Esophagus (tissue), 2 donors: ENCODE results near the gene UBA5. TPM values are rescaled to one million over a fixed set of nuclear protein-coding genes. Genes with fewer than 3 reads are reported as not detected.
"Not testable (repeated sequence)": the region's sequence is repeated elsewhere in the genome, so short reads cannot be mapped to it uniquely, and the experiment has no call there.

Source experiments
- H3K27ac ChIP-seq, 2 donors: one replicate each; pipeline ENCODE4 v1.5.1; 2013; ENCODE audit warnings: low read depth in 2 of 2, mild to moderate bottlenecking in 2 of 2, inconsistent platforms in 1 of 2, low read length in 1 of 2, moderate library complexity in 1 of 2
- H3K27me3 ChIP-seq, 2 donors: one replicate each; pipeline ENCODE4 v1.6.1; 2013; ENCODE audit warnings: low read length in 2 of 2, control low read depth in 1 of 2, mild to moderate bottlenecking in 1 of 2; ENCODE audit not compliant: insufficient read depth in 2 of 2, control insufficient read depth in 1 of 2
- H3K36me3 ChIP-seq, 2 donors: one replicate each; pipeline ENCODE4 v1.6.1; 2013; ENCODE audit warnings: low read length in 1 of 2; ENCODE audit not compliant: control insufficient read depth in 2 of 2, insufficient read depth in 2 of 2
- H3K4me1 ChIP-seq, 2 donors: one replicate each; pipeline ENCODE4 v1.6.1; 2013; ENCODE audit warnings: low read length in 1 of 2; ENCODE audit not compliant: control insufficient read depth in 2 of 2, insufficient read depth in 2 of 2
- H3K4me3 ChIP-seq, 2 donors: one replicate each; pipeline ENCODE4 v1.5.1; 2013; ENCODE audit warnings: low read length in 2 of 2, mild to moderate bottlenecking in 2 of 2, low read depth in 1 of 2, moderate library complexity in 1 of 2
- H3K9me3 ChIP-seq, 2 donors: one replicate each; pipeline ENCODE4 v1.6.1; 2013; ENCODE audit warnings: mild to moderate bottlenecking in 2 of 2, low read depth in 1 of 2, low read length in 1 of 2, moderate library complexity in 1 of 2; ENCODE audit not compliant: control insufficient read depth in 2 of 2, insufficient read depth in 1 of 2
- WGBS, 2 donors: extraction: QIAGEN DNeasy Blood & Tissue Kit; methylation state at CpG; one replicate each; pipeline ENCODE4 v1.1.7; 2013; 5-methylcytosine and 5-hydroxymethylcytosine counted together
- polyA plus RNA-seq, 2 donors: library from polyadenylated mRNA; stranded (reverse); fragments of 200-250 nt; gene quantifications; one replicate each; pipeline ENCODE4 v1.2.3, GENCODE V29; 2013
- donor health status: healthy with polysubstance abuse.
- donor health status: Bipolar disorder and iron deficiency.

UBA5 gene
- 10 to 100 TPM; 16.3 to 19.2 TPM for polyA plus RNA-seq

DNA sequence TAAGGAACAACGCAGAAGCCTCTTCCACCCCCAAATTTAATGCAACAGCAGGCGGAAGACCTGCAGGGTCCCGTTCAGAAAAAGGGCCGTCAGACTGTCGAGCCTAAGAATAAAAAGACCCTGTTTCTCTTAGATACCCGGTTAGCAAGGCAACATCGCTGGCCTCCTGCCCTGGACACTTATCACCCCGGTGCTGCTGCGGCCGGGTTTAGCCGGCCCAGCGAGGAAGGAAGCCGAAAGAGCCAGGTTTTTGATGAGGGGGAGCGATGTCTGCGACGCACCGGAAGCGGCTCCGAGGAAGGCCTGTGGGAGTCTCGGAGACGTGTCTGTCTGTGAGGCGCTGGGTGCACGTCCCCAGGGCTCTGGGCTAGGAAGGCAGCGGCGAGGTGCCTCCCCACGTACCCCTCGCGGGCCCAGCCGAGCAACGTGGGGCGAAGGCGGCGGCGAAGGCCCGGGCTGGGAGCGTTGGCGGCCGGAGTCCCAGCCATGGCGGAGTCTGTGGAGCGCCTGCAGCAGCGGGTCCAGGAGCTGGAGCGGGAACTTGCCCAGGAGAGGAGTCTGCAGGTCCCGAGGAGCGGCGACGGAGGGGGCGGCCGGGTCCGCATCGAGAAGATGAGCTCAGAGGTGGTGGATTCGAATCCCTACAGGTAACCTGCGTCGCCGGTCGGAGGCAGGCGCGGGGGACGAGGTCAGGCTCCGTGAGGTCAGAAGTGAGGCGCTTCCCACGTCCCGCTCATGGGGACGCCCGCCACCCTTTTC, at the start of gene UBA5:
TSS of gene UBA5 (plus strand) at position 278 of the 759 bp plus-strand sequence. CDS start at position 487, 209 bp downstream.
- Histone ChIP-seq H3K27ac (peak within 1 kb of the TSS; percentile 90 to 92), H3K4me1 (no peaks in the 10 kb centered on the region), H3K9me3 (no peaks in the 10 kb centered on the region), H3K4me3 (peak within 1 kb of the TSS; percentile 92 to 99), H3K27me3 (no peaks in the 10 kb centered on the region), H3K36me3 (no peaks in the 10 kb centered on the region)
- 0% methylated on average over 60 to 64 of the region's 64 CpGs for WGBS, 2 donors

DNA sequence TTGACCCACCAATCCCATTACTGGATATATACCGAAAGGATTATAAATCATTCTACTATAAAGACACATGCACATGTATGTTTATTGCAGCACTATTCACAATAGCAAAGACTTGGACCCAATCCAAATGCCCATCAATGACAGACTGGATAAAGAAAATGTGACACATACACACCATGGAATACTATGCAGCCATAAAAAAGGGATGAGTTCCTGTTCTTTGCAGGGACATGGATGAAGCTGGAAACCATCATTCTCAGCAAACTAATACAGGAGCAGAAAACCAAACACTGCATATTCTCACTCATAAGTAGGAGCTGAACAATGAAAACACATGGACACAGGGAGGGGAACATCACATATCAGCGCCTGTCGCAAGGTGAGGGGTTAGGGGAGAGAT, 44.8 kb upstream of the UBA5 start:
- H3K4me1 ChIP-seq, H3K4me3 ChIP-seq, H3K27me3 ChIP-seq, H3K27ac ChIP-seq, H3K9me3 ChIP-seq, H3K36me3 ChIP-seq: not testable (repeated sequence)
- 98 to 100% methylated on average over 3 of the region's 3 CpGs for WGBS, 2 donors

DNA sequence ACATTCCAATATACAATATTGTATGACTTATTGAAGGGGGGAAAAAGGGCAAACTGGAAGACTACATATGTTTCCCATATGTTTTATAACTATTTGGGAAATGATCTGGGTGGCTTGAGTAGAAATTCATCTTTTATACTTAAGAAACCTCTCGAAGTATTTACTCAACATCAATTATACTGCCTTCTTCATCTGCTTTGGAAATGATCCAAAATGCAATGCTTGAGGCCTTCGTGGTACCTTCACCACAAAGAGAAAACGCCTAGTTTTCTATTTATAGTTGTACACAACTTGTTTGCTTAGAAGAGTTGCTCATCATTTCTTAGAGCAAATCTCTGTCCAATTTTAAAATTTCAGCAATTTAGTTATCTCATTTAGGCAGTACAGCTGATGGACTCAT, 44.2 kb upstream of the UBA5 start:
- 39 to 49% methylated on average over 3 of the region's 3 CpGs for WGBS, 2 donors
- no peaks in the 10 kb centered on the region for H3K9me3 ChIP-seq
- no peak overlapping the region for H3K27ac ChIP-seq
- no peak overlapping the region for H3K4me3 ChIP-seq
- H3K4me1 ChIP-seq, result no peaks in the 10 kb centered on the region
- no peaks in the 10 kb centered on the region for H3K27me3 ChIP-seq
- H3K36me3 ChIP-seq, result no peaks in the 10 kb centered on the region

DNA sequence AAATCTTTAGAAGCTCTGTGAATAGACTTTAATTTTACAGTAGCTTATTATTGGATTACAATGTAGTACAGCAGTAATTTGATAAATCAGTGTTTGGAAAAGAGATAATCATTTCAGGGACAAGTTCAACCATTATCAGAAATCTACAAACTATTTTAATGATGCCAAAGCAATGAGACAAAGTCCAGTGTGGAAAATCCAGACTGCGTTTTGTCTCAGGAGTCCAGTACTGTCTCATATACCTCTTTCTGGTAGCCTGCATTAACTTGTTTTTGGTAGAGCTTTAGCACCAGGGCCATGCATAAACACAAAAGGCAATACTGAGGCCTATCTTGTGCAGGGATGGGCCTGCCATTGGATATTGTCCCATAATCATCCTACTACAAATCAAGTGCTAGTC, 43.3 kb upstream of the UBA5 start:
- WGBS, 2 donors, result 81 to 98% methylated on average over 1 of the region's 1 CpG
- Histone ChIP-seq H3K27me3 (no peaks in the 10 kb centered on the region), H3K27ac (no peak overlapping the region), H3K9me3 (no peaks in the 10 kb centered on the region), H3K4me1 (no peaks in the 10 kb centered on the region), H3K4me3 (no peak overlapping the region), H3K36me3 (no peaks in the 10 kb centered on the region)

GRCh38 chr3:132622148-132622547, 38.0 kb upstream of the UBA5 start:
- H3K27ac ChIP-seq, result no peak overlapping the region
- peaks cover 0 to 2% of the 10 kb centered on the region in 2 donors for H3K9me3 ChIP-seq
- H3K36me3 ChIP-seq, result peaks cover 0 to 3% of the 10 kb centered on the region in 2 donors
- WGBS, 2 donors, result 66 to 73% methylated on average over 1 of the region's 1 CpG
- H3K4me3 ChIP-seq, result no peak overlapping the region
- H3K27me3 ChIP-seq, result no peaks in the 10 kb centered on the region
- no peaks in the 10 kb centered on the region for H3K4me1 ChIP-seq

GRCh38 chr3:132622761-132623160, 37.4 kb upstream of the UBA5 start:
- H3K27ac ChIP-seq, result no peak overlapping the region
- H3K27me3 ChIP-seq, result no peaks in the 10 kb centered on the region
- H3K36me3 ChIP-seq, result peaks cover 0 to 3% of the 10 kb centered on the region in 2 donors
- 96 to 98% methylated on average over 1 of the region's 1 CpG for WGBS, 2 donors
- peaks cover 0 to 2% of the 10 kb centered on the region in 2 donors for H3K9me3 ChIP-seq
- H3K4me1 ChIP-seq, result no peaks in the 10 kb centered on the region
- H3K4me3 ChIP-seq, result no peak overlapping the region

GRCh38 chr3:132623646-132624045, 36.5 kb upstream of the UBA5 start:
- Histone ChIP-seq H3K36me3 (peaks cover 0 to 3% of the 10 kb centered on the region in 2 donors), H3K4me3 (no peak overlapping the region), H3K27me3 (no peaks in the 10 kb centered on the region), H3K27ac (no peak overlapping the region), H3K9me3 (peaks cover 0 to 2% of the 10 kb centered on the region in 2 donors), H3K4me1 (no peaks in the 10 kb centered on the region)
- 50 to 92% methylated on average over 1 of the region's 1 CpG for WGBS, 2 donors

GRCh38 chr3:132624790-132625189, 35.3 kb upstream of the UBA5 start:
- Histone ChIP-seq H3K4me3 (no peak overlapping the region), H3K4me1 (no peaks in the 10 kb centered on the region), H3K27me3 (no peaks in the 10 kb centered on the region), H3K27ac (no peak overlapping the region), H3K9me3 (peaks cover 0 to 2% of the 10 kb centered on the region in 2 donors), H3K36me3 (peaks cover 0 to 3% of the 10 kb centered on the region in 2 donors)
- WGBS, 2 donors, result 89 to 95% methylated on average over 7 of the region's 7 CpGs

DNA sequence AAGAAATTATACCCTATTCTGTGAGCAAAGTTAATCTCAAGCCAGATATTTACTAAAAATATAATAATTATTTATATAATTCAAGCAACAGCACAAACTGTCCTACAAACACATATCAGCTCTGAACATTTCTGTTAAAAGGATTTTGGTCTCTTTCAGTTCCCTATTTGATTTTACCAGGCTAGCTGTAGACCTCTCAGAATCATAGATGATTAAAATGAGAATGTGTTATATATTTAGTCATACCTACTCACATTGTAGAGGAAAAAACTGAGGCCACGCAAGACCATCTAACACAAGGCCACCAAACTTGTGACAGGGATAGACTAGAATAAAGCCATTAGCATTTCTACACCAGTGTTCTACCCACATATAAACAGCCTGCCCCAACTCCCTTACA, 34.5 kb upstream of the UBA5 start:
- no peaks in the 10 kb centered on the region for H3K4me1 ChIP-seq
- WGBS, 2 donors, result 96% methylated on average over 1 of the region's 1 CpG
- H3K27me3 ChIP-seq, result no peaks in the 10 kb centered on the region
- peaks cover 0 to 3% of the 10 kb centered on the region in 2 donors for H3K36me3 ChIP-seq
- H3K9me3 ChIP-seq, result peaks cover 0 to 2% of the 10 kb centered on the region in 2 donors
- no peak overlapping the region for H3K27ac ChIP-seq
- no peak overlapping the region for H3K4me3 ChIP-seq

DNA sequence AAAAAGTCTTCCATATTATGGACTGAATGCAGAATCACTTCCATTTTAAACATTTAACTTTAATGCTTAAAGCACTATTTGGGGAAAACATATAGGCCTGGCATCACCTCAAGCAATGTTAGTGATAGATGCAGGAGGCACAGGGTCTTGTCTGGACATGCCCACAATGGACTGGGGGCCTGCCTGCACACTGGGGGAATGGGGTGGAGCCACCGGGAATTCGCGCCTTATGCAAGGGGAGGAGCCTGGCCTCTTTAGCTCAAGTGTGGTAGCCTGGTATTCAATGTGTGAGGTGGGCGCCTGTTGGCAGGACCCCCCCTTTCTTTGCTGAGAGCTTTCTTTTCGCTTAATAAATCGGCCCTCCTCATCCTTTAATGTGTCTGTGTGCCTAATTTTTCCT, 33.2 kb upstream of the UBA5 start:
- Histone ChIP-seq H3K4me1 (no peaks in the 10 kb centered on the region), H3K27ac (no peak overlapping the region), H3K27me3 (no peaks in the 10 kb centered on the region), H3K36me3 (peaks cover 0 to 3% of the 10 kb centered on the region in 2 donors), H3K4me3 (no peak overlapping the region), H3K9me3 (peaks cover 0 to 2% of the 10 kb centered on the region in 2 donors)
- 94 to 100% methylated on average over 6 of the region's 6 CpGs for WGBS, 2 donors
